H9 (cell line): ENCODE results near the gene GAREM1. TPM values are rescaled to one million over a fixed set of nuclear protein-coding genes. Genes with fewer than 3 reads are reported as not detected.

Source experiments
- DNase-seq: peaks from one replicate; pipeline ENCODE4 v3.0.0-alpha.2; 2017
- H2AFZ ChIP-seq: one replicate; pipeline ENCODE4 v1.6.1; 2013; ENCODE audit warnings: mild to moderate bottlenecking, low read length, control low read depth, moderate library complexity
- H2AK5ac ChIP-seq: 2 replicates; pipeline ENCODE4 v1.6.1; 2013; ENCODE audit warnings: low read length, control low read depth, mixed read lengths; ENCODE audit not compliant: insufficient read length
- H2BK120ac ChIP-seq: one replicate; pipeline ENCODE4 v1.6.1; 2013; ENCODE audit warnings: low read depth, mild to moderate bottlenecking, low read length, control low read depth, inconsistent platforms; ENCODE audit not compliant: poor library complexity, severe bottlenecking
- H2BK12ac ChIP-seq: 2 replicates; pipeline ENCODE4 v1.6.1; 2013; ENCODE audit warnings: low read length, control low read depth, mixed read lengths, low read depth; ENCODE audit not compliant: insufficient read length
- H2BK15ac ChIP-seq: 2 replicates; pipeline ENCODE4 v1.6.1; 2013; ENCODE audit warnings: low read depth, low read length, control low read depth
- H2BK20ac ChIP-seq: one replicate; pipeline ENCODE4 v1.6.1; 2013; ENCODE audit warnings: low read depth, mild to moderate bottlenecking, low read length, control low read depth, inconsistent platforms; ENCODE audit not compliant: poor library complexity, severe bottlenecking
- H2BK5ac ChIP-seq: 2 replicates; pipeline ENCODE4 v1.6.1; 2013; ENCODE audit warnings: low read length, control low read depth, mixed read lengths; ENCODE audit not compliant: insufficient read length
- H3K14ac ChIP-seq: 2 replicates; pipeline ENCODE4 v1.6.1; 2013; ENCODE audit warnings: low read length, control low read depth; ENCODE audit not compliant: insufficient read depth
- H3K18ac ChIP-seq: 2 replicates; pipeline ENCODE4 v1.6.1; 2013; ENCODE audit warnings: low read depth, mild to moderate bottlenecking, mixed read lengths, low read length, control low read depth; ENCODE audit not compliant: insufficient read length
- H3K23ac ChIP-seq: 2 replicates; pipeline ENCODE4 v1.6.1; 2013; ENCODE audit warnings: low read length, control low read depth, mixed read lengths, low read depth; ENCODE audit not compliant: insufficient read length
- H3K23me2 ChIP-seq: 2 replicates; pipeline ENCODE4 v1.6.1; 2013; ENCODE audit warnings: low read depth, mild to moderate bottlenecking, mixed read lengths, low read length, control low read depth; ENCODE audit not compliant: insufficient read length, poor library complexity, severe bottlenecking
- H3K27ac ChIP-seq: 2 replicates; pipeline ENCODE4 v1.5.1; 2013; ENCODE audit warnings: low read length, control low read depth, mixed read lengths, low read depth; ENCODE audit not compliant: insufficient read length
- H3K27me3 ChIP-seq: 2 replicates; pipeline ENCODE4 v1.6.1; 2013; ENCODE audit warnings: low read length, control low read depth, inconsistent platforms; ENCODE audit not compliant: insufficient read depth
- H3K4ac ChIP-seq: 2 replicates; pipeline ENCODE4 v1.6.1; 2013; ENCODE audit warnings: low read depth, mild to moderate bottlenecking, control low read depth, inconsistent platforms, low read length, moderate library complexity
- H3K4me1 ChIP-seq: 2 replicates; pipeline ENCODE4 v1.6.1; 2013; ENCODE audit warnings: low read length, control low read depth, inconsistent platforms; ENCODE audit not compliant: insufficient read depth
- H3K4me2 ChIP-seq: 2 replicates; pipeline ENCODE4 v1.6.1; 2013; ENCODE audit warnings: low read length, control low read depth, mixed read lengths; ENCODE audit not compliant: insufficient read length, insufficient read depth
- H3K56ac ChIP-seq: 2 replicates; pipeline ENCODE4 v1.6.1; 2013; ENCODE audit warnings: low read depth, mild to moderate bottlenecking, mixed read lengths, low read length, control low read depth; ENCODE audit not compliant: insufficient read length
- H3K79me1 ChIP-seq: 2 replicates; pipeline ENCODE4 v1.6.1; 2013; ENCODE audit warnings: low read depth, mild to moderate bottlenecking, moderate library complexity, low read length, control low read depth, inconsistent platforms; ENCODE audit not compliant: insufficient read depth, poor library complexity, severe bottlenecking
- H3K79me2 ChIP-seq: 2 replicates; pipeline ENCODE4 v1.6.1; 2013; ENCODE audit warnings: low read length, control low read depth, inconsistent platforms; ENCODE audit not compliant: insufficient read depth
- H3K9ac ChIP-seq: 2 replicates; pipeline ENCODE4 v1.6.1; 2013; ENCODE audit warnings: low read length, control low read depth, mixed read lengths; ENCODE audit not compliant: insufficient read length; ENCODE audit errors: extremely low read depth
- H3K9me3 ChIP-seq: one replicate; pipeline ENCODE4 v1.6.1; 2013; ENCODE audit warnings: low read depth, low read length, inconsistent platforms; ENCODE audit not compliant: control insufficient read depth
- H3T11ph ChIP-seq: one replicate; pipeline ENCODE4 v1.6.1; 2013; ENCODE audit warnings: mild to moderate bottlenecking, low read length, control low read depth, inconsistent platforms
- H4K20me1 ChIP-seq: one replicate; pipeline ENCODE4 v1.6.1; 2013; ENCODE audit not compliant: control insufficient read depth, insufficient read length, insufficient read depth
- H4K5ac ChIP-seq: 2 replicates; pipeline ENCODE4 v1.6.1; 2013; ENCODE audit warnings: low read depth, mild to moderate bottlenecking, mixed read lengths, low read length, control low read depth; ENCODE audit not compliant: insufficient read length
- H4K8ac ChIP-seq: replicated peaks from 2 replicates; pipeline ENCODE4 v1.6.1; 2013; ENCODE audit warnings: low read length, control low read depth, mixed read lengths, low read depth; ENCODE audit not compliant: insufficient read length
- H4K91ac ChIP-seq: 2 replicates; pipeline ENCODE4 v1.6.1; 2013; ENCODE audit warnings: low read depth, mild to moderate bottlenecking, moderate library complexity, mixed read lengths, low read length, control low read depth; ENCODE audit not compliant: insufficient read length
- H3K27ac Mint-ChIP-seq, 3 experiments: 2 replicates in 2 of 3; 3 replicates in 1 of 3; pipeline ENCODE4 v1.8.0; 2020 to 2021; ENCODE audit warnings: mixed read lengths in 3 of 3, mild to moderate bottlenecking in 1 of 3, moderate library complexity in 1 of 3
- H3K27me3 Mint-ChIP-seq: 2 replicates; pipeline ENCODE4 v1.8.0; 2021; ENCODE audit warnings: low read depth, mild to moderate bottlenecking, moderate library complexity, mixed read lengths
- H3K36me3 Mint-ChIP-seq, 3 experiments: 2 replicates in 2 of 3; 3 replicates in 1 of 3; pipeline ENCODE4 v1.8.0; 2020 to 2021; ENCODE audit warnings: low read depth in 3 of 3, mixed read lengths in 3 of 3; ENCODE audit not compliant: insufficient read depth in 1 of 3
- H3K4me1 Mint-ChIP-seq, 2 experiments: 2 replicates each; pipeline ENCODE4 v1.8.0; 2020; ENCODE audit warnings: mixed read lengths in 2 of 2
- H3K4me3 Mint-ChIP-seq, 2 experiments: 2 replicates in 1 of 2; 3 replicates in 1 of 2; pipeline ENCODE4 v1.8.0; 2020 to 2021; ENCODE audit warnings: mild to moderate bottlenecking in 2 of 2, mixed read lengths in 2 of 2, moderate library complexity in 1 of 2
- H3K9me3 Mint-ChIP-seq, 2 experiments: 2 replicates in 1 of 2; 3 replicates in 1 of 2; pipeline ENCODE4 v1.8.0; 2020; ENCODE audit warnings: mild to moderate bottlenecking in 2 of 2, mixed read lengths in 2 of 2, moderate library complexity in 1 of 2
- WGBS: extraction: QIAGEN DNeasy Blood & Tissue Kit; methylation state at CpG from one replicate; pipeline ENCODE4 v1.1.7; 2013; ENCODE audit warnings: missing lambda C conversion rate, low lambda C conversion rate, mixed read lengths; ENCODE audit not compliant: insufficient read length; ENCODE audit errors: extremely low coverage; 5-methylcytosine and 5-hydroxymethylcytosine counted together
- total RNA-seq: library from RNA; stranded (reverse); gene quantifications from 2 replicates; pipeline ENCODE4 v1.2.1, GENCODE V29; 2021
- TF ChIP-seq, protein P1 (sequence below): fragments of 200-600 bp; sonication (generic); conservative IDR thresholded peaks from 3 replicates; pipeline ENCODE4 v1.8.0; 2021; ENCODE audit warnings: antibody characterized with exemption, mild to moderate bottlenecking

Gene GAREM1
- total RNA-seq, 1 experiment from 2014 or later, result 4.4 TPM

DNA sequence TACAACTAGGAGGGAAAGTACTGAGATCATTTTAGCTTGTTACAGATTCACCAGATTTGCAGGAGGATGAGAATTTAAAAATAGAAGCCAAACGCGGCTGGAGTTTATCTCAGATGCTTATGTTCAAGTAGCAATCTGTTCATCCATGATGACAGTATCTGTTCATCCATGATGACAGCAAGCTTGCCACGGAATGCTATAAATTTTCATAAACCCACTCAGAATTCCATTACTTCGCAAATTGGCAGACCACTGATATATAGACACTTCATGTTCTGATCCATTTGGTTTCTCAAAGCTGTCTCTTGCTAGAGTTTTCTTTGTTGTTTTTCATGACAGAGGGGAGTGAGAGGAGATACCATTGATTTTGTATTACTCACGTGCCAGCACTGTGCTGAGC, 84.2 kb downstream of the GAREM1 start:
- whole genome bisulfite sequencing, result no CpG with 5 or more reads among the region's 5 CpGs
- no peak overlapping the region for H4K8ac ChIP-seq
- H3K4ac ChIP-seq, result no peak overlapping the region
- Mint-ChIP-seq H3K27ac (no peak overlapping the region), H3K4me3 (no peak overlapping the region), H3K27me3 (no peaks in the 10 kb centered on the region), H3K9me3 (no peaks in the 10 kb centered on the region), H3K4me1 (peaks cover 0 to 14% of the 10 kb centered on the region in 2 experiments; a peak in 3 of 4 replicates), H3K36me3 (no peaks in the 10 kb centered on the region)
- H3K18ac ChIP-seq, result no peak overlapping the region
- no peak overlapping the region for H2BK20ac ChIP-seq
- H3K79me1 ChIP-seq, result no peaks in the 10 kb centered on the region
- no peak overlapping the region for H3K56ac ChIP-seq
- no peak overlapping the region for H4K91ac ChIP-seq
- no peak overlapping the region for H2AK5ac ChIP-seq
- H3K14ac ChIP-seq, result no peak overlapping the region
- H3K9me3 ChIP-seq, result no peaks in the 10 kb centered on the region
- H3K23me2 ChIP-seq, result no peaks in the 10 kb centered on the region
- no peak overlapping the region for H2BK5ac ChIP-seq
- TF ChIP-seq, protein P1, sequence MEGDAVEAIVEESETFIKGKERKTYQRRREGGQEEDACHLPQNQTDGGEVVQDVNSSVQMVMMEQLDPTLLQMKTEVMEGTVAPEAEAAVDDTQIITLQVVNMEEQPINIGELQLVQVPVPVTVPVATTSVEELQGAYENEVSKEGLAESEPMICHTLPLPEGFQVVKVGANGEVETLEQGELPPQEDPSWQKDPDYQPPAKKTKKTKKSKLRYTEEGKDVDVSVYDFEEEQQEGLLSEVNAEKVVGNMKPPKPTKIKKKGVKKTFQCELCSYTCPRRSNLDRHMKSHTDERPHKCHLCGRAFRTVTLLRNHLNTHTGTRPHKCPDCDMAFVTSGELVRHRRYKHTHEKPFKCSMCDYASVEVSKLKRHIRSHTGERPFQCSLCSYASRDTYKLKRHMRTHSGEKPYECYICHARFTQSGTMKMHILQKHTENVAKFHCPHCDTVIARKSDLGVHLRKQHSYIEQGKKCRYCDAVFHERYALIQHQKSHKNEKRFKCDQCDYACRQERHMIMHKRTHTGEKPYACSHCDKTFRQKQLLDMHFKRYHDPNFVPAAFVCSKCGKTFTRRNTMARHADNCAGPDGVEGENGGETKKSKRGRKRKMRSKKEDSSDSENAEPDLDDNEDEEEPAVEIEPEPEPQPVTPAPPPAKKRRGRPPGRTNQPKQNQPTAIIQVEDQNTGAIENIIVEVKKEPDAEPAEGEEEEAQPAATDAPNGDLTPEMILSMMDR, result no peak
- H4K5ac ChIP-seq, result no peak overlapping the region
- no peak overlapping the region for H3K23ac ChIP-seq
- no peak overlapping the region for H2BK120ac ChIP-seq
- H3K9ac ChIP-seq, result no peak overlapping the region
- no peak overlapping the region for H2AFZ ChIP-seq
- DNase-seq, result no peak
- no peak overlapping the region for H2BK15ac ChIP-seq
- no peaks in the 10 kb centered on the region for H3K4me1 ChIP-seq
- H4K20me1 ChIP-seq, result no peaks in the 10 kb centered on the region
- H3T11ph ChIP-seq, result no peak overlapping the region
- H3K27me3 ChIP-seq, result no peaks in the 10 kb centered on the region
- H3K79me2 ChIP-seq, result no peaks in the 10 kb centered on the region
- no peak overlapping the region for H3K27ac ChIP-seq
- no peak overlapping the region for H2BK12ac ChIP-seq
- H3K4me2 ChIP-seq, result no peak overlapping the region
